AG04449 (cell line): ENCODE measurements around the gene CDK5.

Experiments used
- CTCF ChIA-PET: fragments of 350-600 bp; formaldehyde crosslinking; extraction: SDS; loops from one replicate; lab custom pipeline; 2021; ENCODE audit warnings: antibody characterized with exemption; lab: Yijun Ruan, JAX
- POLR2A ChIA-PET: fragments of 400-600, 350-600 bp; formaldehyde crosslinking; extraction: SDS; loops from one replicate; lab custom pipeline; 2020; ENCODE audit warnings: antibody characterized with exemption, inconsistent platforms; lab: Yijun Ruan, JAX
- DNase-seq: peaks from one replicate; pipeline ENCODE4 v3.0.0-alpha.2; 2010; ENCODE audit warnings: low read depth, low spot score
- H3K4me3 ChIP-seq: 2 replicates; pipeline ENCODE4 v1.5.1; 2011; ENCODE audit warnings: low read depth, mild to moderate bottlenecking, control low read depth, low read length
- TF ChIP-seq, protein P1 (sequence below): IDR thresholded peaks from one replicate; pipeline ENCODE4 v1.5.1; 2011; ENCODE audit warnings: mild to moderate bottlenecking, moderate library complexity, low read length, control low read depth, inconsistent platforms; ENCODE audit not compliant: insufficient read depth; ENCODE audit errors: missing control alignments

Gene CDK5

DNA sequence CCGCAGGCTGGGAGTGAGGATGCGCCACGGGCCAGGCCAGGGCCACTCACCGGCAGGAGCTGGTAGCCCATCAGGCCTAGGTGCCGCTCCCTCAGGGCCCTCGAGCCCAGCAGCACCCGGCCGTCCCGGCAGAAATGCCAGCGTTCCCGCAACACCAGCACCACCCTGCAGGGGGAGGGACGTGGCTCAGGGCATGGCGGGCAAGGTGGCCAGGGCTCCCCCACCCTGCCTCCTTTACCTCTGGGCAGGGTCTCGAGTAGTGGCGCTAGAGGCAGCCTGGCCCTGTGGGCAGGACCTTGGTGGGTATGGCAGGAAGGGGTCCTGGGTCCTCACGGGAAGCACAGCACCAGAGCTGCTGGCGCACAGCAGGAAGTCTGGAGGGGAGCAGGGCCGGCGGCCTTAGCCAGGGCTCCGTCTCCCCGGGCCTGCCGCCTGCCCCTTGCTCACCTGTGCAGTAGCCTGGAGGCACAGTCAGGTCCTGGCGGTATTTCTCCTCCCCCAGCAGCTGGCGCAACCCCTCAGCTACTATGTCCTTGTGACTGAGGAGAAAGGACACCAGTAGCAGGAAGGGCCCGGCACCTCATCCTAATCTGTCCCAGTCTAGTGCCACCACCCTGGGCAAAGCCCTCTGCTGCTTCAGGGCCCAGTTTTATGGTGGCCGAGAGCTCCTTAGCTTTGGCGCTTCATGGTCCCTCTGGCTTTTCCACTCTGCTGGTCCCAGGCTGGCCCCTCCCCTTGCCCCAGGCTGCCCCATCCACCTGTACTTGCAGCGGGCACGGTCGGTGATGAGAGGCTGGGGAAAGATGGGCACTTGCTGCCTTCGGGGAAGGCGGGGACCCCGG is 19.4 kb upstream of the CDK5 start:
- TF ChIP-seq, protein P1, sequence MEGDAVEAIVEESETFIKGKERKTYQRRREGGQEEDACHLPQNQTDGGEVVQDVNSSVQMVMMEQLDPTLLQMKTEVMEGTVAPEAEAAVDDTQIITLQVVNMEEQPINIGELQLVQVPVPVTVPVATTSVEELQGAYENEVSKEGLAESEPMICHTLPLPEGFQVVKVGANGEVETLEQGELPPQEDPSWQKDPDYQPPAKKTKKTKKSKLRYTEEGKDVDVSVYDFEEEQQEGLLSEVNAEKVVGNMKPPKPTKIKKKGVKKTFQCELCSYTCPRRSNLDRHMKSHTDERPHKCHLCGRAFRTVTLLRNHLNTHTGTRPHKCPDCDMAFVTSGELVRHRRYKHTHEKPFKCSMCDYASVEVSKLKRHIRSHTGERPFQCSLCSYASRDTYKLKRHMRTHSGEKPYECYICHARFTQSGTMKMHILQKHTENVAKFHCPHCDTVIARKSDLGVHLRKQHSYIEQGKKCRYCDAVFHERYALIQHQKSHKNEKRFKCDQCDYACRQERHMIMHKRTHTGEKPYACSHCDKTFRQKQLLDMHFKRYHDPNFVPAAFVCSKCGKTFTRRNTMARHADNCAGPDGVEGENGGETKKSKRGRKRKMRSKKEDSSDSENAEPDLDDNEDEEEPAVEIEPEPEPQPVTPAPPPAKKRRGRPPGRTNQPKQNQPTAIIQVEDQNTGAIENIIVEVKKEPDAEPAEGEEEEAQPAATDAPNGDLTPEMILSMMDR: peak; percentile 49
- no peak overlapping the region for H3K4me3 ChIP-seq
- ChIA-PET POLR2A (interaction anchor here (0.8 to 1.8 kb wide), 5 partner anchors 8 to 38 kb away, joined by 3 to 5 read pairs (median 4); no protein-coding TSS in a partner anchor), CTCF (interaction anchor here (0.9 to 2.6 kb wide), 9 partner anchors 8 to 59 kb away, joined by 3 to 12 read pairs (median 6); partner anchors contain the start of gene SLC4A2)
- DNase-seq: no peak

DNA sequence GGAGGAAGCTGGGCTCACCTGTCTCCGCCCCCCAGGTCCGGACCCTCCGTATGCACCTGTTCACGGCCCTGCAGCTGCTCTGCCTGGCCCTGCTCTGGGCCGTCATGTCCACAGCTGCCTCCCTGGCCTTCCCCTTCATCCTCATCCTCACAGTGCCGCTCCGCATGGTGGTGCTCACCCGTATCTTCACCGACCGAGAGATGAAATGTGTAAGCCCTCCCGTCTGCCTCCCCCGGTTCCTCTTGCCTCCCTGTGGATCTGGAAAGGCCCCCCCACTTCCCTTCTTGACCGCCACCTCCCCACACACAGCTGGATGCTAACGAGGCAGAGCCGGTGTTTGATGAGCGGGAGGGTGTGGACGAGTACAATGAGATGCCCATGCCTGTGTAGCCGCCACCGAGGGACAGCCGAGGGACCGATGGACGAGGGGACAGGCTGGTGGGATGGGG is 18.3 kb upstream of the CDK5 start:
- DNase-seq: no peak
- POLR2A ChIA-PET: interaction anchor here (0.9 to 1.8 kb wide), 5 partner anchors 8 to 36 kb away, joined by 3 to 6 read pairs (median 5); no protein-coding TSS in a partner anchor
- no peak overlapping the region for H3K4me3 ChIP-seq
- TF ChIP-seq, protein P1: no peak
- CTCF ChIA-PET: interaction anchor here (1.2 to 2.6 kb wide), 6 partner anchors 8 to 35 kb away, joined by 4 to 11 read pairs (median 8); partner anchors contain the start of gene SLC4A2

DNA sequence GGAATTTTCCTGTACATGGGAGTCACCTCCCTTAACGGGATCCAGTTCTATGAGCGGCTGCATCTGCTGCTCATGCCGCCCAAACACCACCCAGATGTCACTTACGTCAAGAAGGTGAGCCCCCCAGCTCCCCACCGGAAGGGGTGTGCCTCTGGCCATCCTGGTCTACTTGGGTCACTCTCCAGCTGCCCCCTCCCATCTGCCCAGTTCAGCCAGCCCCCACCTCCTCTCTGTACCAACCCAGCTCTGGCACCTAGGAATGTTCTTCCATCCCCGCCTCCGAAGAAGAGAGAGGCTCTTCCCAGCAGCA is 17.9 kb upstream of the CDK5 start:
- CTCF ChIA-PET: interaction anchor here (1.2 to 2.4 kb wide), 3 partner anchors 13 to 32 kb away, joined by 6 to 11 read pairs (median 6); partner anchors contain the start of gene SLC4A2
- no peak overlapping the region for H3K4me3 ChIP-seq
- TF ChIP-seq, protein P1: no peak
- DNase-seq: no peak
- POLR2A ChIA-PET: interaction anchor here (0.9 to 1.8 kb wide), 4 partner anchors 7 to 36 kb away, joined by 3 to 6 read pairs (median 5); no protein-coding TSS in a partner anchor

DNA sequence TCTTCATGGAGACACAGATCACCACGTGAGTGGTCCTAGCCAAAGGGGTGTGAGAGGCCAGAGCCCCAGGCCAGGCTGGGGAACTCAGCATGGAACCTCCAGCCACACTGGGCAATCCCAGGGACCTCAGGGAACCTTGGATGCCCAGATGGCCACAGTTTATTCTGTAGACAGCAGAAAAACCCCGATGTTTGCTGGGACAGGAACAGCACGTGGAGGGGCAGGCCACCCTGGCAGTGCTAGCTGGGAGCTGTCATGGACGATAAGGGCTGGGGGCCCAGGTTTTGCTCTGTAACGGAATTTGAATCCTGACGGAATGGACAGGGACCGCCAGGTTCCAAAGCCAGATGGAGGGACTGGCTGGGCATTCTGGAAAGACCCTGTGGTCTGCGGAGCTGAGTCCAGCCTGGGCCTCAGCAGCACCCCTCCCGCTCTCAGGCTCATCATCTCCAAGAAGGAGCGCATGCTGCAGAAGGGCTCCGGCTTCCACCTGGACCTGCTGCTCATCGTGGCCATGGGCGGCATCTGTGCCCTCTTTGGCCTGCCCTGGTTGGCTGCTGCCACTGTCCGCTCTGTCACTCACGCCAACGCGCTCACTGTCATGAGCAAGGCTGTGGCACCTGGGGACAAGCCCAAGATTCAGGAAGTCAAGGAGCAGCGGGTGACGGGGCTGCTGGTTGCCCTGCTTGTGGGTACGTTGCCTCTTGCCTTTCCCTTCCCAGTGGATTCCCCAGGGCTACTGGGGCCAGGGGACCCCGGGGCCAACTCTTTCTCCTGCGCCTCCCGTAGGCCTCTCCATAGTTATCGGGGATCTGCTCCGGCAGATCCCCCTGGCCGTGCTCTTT is 17.3 kb upstream of the CDK5 start:
- no peak overlapping the region for H3K4me3 ChIP-seq
- ChIA-PET CTCF (interaction anchor here (1.4 kb wide), 1 partner anchor 10 kb away, joined by 3 read pairs; no protein-coding TSS in a partner anchor), POLR2A (no interaction called here)
- TF ChIP-seq, protein P1: no peak
- no peak for DNase-seq

DNA sequence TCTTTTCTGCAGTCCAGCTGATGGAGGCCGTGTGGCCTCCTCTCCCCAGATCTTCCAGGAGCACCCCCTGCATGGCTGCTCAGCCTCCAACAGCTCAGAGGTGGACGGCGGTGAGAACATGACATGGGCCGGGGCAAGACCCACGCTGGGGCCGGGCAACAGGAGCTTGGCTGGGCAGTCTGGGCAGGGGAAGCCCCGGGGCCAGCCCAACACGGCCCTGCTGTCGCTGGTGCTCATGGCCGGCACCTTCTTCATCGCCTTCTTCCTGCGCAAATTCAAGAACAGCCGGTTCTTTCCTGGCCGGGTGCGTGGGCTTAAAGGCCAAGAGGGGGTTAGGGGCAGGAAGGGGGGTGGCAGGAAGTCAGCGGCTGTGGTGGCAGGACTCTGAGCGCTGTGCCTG is 16.3 kb upstream of the CDK5 start:
- POLR2A ChIA-PET: no interaction called here

More for the DNA sequence above, 16.3 kb upstream of the CDK5 start:
- TF ChIP-seq, protein P1: no peak
- CTCF ChIA-PET: interaction anchor here (1.0 to 1.4 kb wide), 3 partner anchors 11 to 37 kb away, joined by 3 to 4 read pairs (median 3); no protein-coding TSS in a partner anchor
- H3K4me3 ChIP-seq: no peak overlapping the region
- no peak for DNase-seq
